HPDE6-E6E7 (cell line): Measurements from ENCODE around the gene ATP6V1C2.
"Not testable (repeated sequence)": the region's sequence is repeated elsewhere in the genome, so short reads cannot be mapped to it uniquely, and the experiment has no call there.

Experiments used
- DNase-seq: peaks from one replicate; pipeline ENCODE4 v3.0.0; 2011; ENCODE audit warnings: missing footprints; ENCODE audit errors: extremely low spot score

Gene ATP6V1C2

DNA sequence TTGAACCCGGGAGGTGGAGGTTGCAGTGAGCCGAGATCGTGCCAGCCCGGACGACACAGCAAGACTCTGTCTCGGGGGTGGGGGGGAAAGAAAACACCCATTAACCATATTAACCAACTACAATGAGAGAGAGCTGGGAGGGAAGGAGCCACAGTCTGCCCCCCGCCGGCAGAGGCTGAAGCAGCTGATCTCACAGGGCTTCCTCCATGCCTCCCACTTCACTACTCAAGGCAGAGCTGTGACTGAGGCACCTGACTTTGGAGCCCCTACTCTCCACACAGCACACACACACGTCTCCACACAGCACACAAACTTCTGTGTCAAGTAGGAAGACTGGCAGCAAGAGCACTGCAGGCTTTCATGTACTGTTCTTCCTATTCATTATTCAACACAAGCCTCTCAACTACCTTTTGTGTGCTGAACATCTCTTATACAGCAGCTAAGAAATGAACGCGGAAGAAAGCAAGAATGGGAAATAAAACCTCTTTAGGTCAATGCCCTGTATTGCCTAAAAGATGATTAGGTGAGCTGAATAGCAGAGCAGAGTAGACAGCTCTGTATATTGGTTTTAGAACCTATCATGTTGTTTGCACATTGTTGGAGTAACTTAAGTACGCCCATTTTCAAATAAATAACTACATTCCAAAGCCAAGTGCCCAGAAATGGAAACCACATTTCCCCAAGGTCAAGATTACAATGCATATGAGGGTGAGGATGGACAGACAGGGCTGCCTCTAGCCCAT lies 65.0 kb downstream of the ATP6V1C2 start:
- no peak for DNase-seq

DNA sequence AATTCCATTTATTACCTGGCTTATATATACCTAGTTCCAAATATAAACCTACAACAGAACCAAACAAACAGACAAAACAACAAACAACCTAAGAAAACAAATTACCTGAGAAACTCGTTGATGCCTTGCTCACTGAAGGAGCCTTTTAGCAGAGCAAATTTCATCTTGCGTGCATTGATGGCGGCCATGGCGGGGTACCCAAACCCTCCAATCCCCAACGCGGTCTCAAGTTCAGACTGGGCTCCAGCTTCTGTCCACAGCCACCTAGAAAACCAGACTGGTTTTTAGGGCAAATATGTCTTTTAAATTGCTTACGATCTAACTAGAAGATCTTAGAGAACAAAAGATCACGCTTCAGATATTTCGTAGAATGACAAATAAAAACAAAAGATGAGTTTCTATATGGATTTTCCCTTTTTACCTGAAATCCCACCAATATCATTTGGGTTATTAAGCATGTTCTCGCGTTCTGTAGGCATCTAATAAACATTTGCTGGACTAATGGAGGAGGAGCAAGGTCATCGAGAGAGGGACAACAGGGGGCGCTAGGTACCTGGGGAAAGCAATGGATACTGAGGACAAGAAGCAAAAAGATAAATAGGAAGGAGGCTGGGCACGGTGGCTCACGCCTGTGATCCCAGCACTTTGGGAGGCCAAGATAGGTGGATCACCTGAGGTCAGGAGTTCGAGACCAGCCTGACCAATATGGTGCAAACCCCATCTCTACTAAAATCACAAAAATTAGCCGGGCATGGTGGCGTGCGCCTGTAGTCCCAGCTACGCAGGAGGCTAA lies 65.9 kb downstream of the ATP6V1C2 start:
- DNase-seq: no peak

DNA sequence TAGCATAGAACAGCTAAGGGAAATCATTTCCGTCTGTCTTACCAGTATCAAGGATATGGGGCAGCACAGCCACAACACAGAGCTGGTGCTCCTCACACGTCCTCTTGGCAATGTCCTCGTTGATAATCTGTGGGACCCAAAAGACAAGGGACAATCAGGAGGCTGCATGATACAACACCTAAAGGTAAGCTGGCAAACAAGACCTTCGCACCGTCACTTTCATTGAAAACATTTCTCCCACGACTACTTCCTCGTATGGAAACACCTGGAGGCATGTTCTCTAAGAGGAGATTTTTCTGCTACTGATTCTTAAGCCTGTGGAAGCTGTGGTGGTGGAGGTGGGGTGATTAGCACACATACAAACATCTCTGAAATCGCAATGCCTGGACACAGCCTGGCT lies 67.4 kb downstream of the ATP6V1C2 start:
- DNase-seq: no peak

DNA sequence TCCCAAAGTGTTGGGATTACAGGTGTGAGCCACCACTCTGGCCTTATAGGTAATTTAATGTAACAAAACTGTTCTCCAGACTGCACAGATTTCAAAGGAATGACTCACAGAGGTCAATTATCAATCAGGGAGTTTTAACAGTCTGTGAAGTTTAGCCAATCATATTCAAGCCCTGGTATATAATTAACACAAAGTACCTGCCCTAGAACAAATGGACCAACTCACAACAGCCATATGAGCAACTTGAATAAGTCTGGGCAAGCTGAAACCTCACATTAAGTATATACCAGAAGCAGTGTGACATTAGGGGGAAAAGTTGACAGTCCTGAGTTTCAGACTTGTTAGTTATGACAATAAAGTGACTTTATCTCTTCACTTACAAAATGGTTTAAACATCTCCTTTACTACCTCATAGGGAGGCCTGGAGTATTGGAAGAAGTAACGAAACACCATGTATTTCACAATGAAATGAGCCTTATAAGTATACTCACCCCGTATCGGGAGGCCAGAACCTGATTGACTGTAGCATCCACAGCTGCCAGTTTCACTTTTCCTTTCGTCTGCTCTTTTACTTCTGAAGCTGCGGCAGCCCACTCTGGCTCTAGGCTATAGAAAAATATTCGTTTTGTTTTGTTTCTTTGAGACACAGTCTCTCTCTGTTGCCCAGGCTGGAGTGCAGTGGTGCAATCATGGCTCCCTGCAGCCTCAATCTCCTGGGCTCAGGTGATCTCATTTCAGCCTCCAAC lies 69.0 kb downstream of the ATP6V1C2 start:
- DNase-seq: no peak

DNA sequence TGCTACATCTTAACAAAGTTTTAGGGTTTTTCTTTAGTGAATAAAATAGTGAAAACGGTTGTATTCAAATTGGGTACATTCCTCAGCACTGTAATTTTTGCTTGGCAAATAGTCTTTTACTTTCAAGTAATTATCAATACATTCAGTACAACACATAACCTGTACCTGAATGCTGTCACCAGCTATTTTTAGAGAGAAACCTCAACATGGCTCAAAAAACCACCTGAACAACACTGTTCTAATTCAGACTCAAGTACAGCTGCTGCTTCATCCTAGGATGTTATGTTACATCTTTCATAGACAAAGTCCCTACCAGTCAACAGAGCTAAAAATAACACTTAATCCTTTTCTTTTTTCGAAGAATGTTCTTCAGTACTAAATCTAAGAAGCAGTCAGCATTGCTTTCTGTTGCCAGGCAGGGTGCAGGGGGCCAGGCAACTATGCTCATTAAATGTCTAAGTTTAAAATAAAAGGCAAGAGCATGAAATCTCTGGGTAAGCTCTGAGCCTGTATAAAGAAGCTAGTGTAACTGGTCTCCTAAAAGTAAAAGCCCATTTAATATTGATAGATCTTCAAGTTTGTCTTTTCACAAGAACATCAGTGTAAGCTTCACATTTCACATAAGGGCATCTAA lies 70.7 kb downstream of the ATP6V1C2 start:
- no peak for DNase-seq

DNA sequence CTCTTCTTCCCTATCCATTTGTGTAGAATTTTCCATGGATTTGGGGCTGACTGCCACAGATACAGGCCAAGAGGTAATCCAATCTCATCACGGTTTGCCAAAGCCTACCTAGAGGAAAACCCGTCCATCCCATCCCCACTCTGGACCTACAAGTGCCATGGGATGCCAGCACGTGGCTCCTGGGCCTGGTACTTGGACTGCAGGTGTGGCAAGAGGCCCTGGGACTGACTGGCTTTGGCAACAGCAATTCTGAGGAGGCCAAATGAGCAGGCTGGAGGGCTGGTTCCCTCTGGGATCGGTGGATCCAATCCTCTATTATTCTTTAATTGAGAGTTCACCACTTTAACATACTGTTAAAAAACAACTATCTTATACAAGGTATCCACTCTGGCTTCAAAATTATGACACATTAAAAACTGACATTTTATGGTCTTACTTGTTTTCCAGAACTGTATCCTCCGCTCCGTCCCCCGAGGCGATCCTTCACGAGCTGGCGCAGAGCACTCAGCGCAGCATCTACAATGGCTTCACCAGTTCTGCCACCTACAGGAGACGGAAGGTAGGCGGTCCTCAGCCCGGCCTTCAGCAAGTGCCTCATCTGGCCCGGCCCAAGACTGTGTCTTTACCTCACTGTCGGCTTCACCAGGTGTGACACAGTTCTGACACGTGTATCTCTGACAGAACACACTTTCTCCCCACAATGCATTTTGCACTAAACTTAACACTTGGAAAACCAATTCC lies 71.4 kb downstream of the ATP6V1C2 start:
- DNase-seq: no peak

DNA sequence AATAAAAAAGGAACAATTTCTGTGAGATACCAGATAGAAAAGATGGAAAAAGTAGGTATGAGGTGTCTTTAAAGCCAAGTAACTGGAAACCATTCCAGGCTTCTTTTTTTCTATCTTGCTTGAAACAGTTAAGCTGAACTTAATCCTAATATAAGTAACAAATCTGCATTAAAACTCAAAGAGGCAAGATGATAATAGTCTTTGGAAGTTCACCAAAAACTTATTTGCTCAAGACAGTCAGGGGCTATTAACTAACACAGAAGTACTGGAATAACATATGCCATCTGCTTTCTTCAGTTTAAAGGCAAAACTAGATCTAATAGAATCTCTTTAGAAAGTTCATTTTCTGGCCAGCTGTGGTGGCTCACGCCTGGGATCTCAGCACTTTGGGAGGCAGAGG lies 72.4 kb downstream of the ATP6V1C2 start:
- DNase-seq: no peak

DNA sequence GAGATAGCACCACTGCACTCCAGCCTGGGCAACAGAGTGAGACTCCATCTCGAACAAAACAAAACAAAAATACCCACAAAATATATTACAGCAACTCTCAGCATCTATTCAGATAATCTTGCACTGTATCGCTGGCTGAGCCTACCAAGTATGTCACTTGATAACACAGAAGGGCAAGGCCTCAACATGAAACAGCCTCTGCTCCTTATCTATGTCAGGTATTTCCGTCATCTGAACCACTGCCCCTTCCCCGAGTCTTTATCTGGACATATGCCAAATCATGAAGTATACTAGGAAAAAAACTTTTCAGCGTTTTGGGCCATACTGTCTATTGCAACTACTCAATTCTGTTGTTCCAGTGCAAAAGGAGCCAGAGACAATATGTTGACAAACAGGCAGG lies 73.4 kb downstream of the ATP6V1C2 start:
- no peak for DNase-seq

DNA sequence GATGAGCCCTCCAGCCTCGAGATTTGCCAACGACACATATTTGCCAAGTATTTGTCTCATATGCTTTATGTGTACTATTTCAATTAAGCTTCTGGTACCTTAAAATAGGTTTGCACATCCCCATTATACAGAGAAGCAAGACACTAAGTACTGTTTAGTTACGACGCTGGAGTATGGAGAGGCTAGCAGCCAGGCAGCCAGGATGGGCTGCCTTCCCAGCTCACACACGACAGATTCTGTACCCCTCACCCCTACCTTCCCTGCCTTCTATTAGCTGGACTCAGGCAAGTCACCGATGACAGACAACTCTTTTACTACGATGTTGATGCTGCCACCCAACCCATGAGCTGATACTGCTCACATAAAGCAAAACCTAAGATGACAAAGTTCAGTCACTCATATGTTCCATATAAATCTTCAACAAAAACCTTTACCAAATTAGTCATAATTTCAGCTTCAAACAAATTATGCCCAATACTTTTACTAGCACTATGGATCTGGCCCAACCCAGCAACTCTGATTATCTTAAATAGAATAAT lies 74.1 kb downstream of the ATP6V1C2 start:
- DNase-seq: no peak

DNA sequence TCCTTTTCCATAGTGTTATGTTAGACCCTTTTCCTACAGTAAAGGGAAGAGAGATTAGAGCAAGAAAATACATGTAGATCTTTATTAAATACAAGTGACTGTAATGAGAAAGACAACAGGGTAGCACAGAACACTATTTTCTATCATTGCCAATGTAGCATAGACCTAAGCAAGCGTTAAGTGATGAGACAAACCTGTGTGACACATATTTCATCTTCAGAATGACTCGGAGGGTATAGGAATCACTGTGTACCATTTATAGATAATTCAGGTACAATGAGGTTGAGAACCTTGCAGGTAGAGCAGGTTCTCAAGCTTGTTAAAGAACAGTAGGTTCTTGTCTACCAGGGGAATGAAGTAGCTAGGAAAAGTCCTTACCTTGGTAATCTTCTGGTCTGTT lies 75.3 kb downstream of the ATP6V1C2 start:
- no peak for DNase-seq

DNA sequence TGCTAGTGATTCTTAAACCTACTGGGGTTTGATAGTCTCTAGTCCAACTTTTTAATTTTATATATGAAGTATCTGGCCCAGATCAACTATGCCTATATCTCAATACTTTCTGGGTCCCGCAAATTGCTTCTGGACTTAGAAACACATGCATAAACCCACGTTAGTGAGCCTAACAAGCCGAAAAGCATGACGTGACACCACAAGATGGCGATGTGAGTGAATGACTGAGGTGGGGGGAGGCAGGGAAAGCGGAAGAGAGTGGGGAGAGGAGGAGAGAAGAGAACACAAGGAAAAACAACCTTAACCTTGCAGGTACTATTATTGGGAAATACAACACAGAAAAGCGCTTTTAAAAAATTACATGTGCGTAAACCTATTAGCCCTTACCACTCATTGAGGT lies 77.4 kb downstream of the ATP6V1C2 start:
- DNase-seq: no peak

DNA sequence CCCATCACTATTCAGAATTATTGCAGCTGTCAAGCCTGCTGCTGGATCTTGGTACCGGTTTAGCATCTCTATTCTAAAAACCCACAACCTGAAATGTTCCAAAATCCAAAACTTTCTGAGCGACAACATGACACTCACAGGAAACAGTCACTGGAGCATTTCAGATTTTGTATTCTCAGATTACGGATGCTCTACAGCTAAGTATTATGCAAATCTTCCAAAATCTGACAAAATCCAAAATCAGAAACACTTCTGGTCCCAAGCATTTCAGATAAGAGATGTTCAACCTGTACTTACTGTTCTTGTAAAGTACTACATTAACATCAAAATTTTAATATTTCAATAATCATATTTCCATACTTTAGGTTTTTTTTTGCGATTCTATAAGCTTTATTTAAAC lies 78.7 kb downstream of the ATP6V1C2 start:
- DNase-seq: no peak

DNA sequence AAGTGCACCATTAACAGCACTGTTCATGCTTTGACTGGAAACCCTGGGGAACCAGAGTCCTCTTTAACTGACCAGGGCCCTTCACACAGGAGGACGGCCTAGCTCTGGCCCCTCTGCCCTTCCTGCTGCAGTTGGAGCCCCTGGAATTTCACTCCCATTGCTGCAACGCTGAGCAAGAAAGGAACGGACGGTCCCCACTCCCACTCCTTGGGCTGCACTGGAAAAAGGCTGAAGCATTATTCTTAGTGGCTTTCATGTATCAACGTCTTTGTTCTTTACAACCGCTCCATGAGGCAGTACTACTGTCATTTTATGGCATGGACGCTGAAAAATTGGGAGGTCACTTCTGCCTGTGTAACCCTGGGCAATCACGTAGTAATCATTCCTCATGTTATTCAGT lies 81.2 kb downstream of the ATP6V1C2 start:
- DNase-seq: no peak

DNA sequence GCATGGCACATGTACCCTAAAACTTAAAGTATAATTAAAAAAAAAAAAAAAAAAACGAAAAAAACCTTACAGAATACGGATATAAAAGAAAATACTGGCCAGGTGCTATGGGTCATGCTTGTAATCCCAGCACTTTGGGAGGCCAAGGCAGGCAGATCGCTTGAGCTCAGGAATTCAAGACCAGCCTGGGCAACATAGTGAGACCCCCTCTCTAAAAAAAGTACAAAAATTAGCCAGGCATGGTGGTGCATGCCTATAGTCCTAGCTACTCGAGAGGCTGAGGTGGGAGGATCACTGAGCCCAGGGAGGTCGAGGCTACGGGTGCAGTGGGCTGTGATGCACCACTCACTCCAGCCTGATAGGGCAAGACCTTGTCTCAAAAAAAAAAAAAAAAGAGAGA lies 84.6 kb downstream of the ATP6V1C2 start:
- not testable (repeated sequence) for DNase-seq

DNA sequence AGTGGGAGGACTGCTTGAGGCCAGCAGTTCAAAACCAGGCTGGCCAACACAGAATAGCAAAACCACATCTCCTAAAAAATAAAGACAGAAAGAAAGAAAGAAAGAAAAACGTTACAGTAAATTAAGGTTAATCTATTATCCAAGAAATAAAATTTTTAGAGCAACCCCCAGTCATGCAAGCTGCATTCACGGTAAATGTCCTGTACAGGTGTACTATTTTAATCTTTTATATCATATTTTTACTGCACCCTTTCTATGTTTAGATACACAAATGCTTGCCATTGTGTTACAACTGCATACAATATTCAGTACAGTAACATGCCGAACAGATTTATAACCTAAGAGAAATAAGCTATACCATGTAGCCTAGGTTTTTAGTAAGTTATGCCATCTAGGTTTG lies 85.1 kb downstream of the ATP6V1C2 start:
- no peak for DNase-seq

DNA sequence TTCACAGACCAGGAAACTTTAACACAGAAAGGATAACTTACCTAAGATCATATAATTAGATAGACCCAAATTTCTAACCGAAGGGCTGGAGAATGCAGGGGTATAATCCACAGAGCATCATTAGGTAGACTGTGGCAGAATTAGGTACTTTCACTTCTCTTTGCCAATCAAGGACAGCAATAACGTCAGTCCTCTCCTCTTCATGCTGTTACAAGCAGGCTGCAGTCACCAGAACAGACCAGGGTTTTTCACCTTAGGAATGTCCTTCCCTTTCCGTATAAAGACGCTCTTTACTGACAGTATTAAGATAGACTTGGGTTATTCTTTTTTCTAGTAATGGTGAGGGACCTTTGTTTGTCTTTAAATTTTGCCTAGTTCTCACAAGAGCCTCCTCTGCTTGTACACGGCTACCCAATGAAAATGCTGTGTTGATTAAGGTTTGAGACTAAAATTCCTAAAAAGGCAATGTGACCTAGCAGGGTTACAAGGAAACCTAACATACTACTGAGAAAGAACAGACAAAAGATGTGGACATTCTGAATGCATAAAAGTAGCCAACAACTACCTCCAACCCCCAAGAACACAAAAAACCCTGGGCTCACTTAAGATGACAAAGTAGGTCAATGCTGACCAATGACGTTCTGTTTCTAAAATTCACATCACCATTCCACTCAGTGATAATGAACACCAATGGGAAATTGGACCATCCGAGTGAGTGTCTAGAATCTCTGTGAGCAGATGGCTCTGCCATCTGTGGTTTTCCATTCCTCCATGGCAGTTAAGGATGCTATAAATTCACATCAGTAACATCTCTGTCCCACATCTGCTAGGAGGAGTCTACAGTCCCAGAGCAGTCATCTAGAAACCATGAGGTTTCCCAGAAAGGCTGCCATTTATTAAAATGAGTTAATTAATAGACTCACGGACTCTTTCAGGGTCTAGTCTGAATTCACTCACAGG lies 89.1 kb downstream of the ATP6V1C2 start:
- DNase-seq: no peak

DNA sequence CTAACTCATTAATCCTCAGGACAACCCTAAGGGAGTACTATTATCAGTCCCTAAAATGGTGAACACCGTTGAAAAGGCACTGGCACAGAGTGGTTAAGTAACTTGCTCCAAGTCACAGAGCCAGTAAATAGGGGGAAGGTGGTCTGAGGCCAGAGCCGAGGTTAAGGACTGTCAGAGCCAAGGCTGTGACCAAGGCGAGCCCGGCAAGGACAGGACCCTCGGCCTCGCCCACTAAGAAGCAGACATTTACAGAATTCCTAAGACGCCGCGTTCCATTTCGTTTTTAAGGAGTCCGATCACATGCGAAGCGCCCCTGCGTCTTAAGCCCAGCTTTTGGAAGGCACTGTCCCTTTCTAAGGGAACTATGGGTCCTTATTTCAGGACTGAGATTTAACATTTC lies 90.1 kb downstream of the ATP6V1C2 start:
- no peak for DNase-seq

DNA sequence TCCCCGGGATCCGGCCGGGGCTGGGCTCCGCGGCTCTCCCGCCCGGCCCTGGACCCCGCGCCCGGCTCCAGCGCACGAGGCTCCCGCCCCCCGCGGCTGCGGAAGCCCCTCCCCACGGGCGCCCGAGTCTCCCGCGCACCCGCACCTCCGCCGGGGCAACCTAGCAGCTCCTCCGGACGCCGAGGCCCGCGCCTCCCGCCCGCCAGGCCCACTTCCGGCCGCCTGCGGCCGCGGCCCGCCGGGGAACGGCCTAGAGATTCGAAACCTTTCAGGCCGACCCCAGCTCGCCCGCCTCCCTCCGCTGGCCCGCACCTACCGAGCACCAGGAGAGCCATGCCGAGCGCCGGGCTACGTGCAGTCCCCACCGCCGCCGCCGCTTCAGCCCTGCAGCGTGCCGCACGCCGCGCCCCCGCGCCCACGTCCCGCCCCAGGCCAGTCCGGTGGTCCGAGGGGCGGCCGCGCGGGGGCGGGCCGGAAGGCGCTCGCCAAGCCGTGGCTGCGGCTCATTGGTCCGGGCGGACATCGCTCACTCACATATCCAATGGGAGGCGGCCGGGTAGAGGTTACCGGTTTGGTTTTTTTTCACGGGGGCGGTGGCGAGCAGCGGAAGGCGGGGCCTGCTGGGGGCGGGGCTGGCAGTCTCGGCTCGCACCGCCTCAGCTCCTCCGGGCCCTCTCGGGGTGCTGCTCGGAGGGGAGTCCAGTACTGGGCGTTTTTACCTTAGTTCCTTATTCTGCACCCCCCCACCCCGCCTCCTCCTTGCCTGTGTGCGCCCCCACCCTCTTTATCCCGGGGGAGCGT lies 91.1 kb downstream of the ATP6V1C2 start, which contains the start of gene PDIA6:
Gene PDIA6 (minus strand): TSS at position 424 of the 801 bp plus-strand sequence. CDS start 89 bp downstream, at position 335.
- peak; percentile 91 for DNase-seq
